A673 (cell line): ENCODE measurements around the gene L2HGDH.

Experiments used
- CTCF ChIP-seq: fragments of 300-800, 200-600 bp; sonication (generic); conservative IDR thresholded peaks from 2 replicates; pipeline ENCODE4 v1.5.1; 2017; ENCODE audit warnings: low read depth, mild to moderate bottlenecking, antibody characterized with exemption, low read length, moderate library complexity, mixed read lengths
- EZH2 ChIP-seq: fragments of 200-600 bp; sonication (generic); IDR thresholded peaks from 2 replicates; pipeline ENCODE4 v1.6.1; 2017; ENCODE audit warnings: borderline replicate concordance, low read depth, mild to moderate bottlenecking, mixed read lengths, antibody characterized with exemption, low read length; ENCODE audit not compliant: poor library complexity, severe bottlenecking

- no peak for TF ChIP-seq CTCF
- TF ChIP-seq EZH2: no peak
Observed at GRCh38 chr14:50257732-50258131, 54.3 kb downstream of the L2HGDH start.
